GM23338 (cell line): ENCODE data around the gene CALCOCO1.

ENCODE experiments used
- CREB1 ChIP-seq: fragments of 250-450 bp; sonication (Bioruptor Pico); IDR thresholded peaks from 2 replicates; pipeline ENCODE4 v1.5.0; 2020; ENCODE audit warnings: low read depth, mild to moderate bottlenecking, moderate library complexity
- CTCF ChIP-seq, 2 experiments: fragments of 200-600 bp in 1 of 2; sonication (generic) in 1 of 2; conservative IDR thresholded peaks; 2 replicates each; pipeline versions ENCODE4 v1.5.1 to v1.6.1; 2016 to 2017; ENCODE audit warnings: antibody characterized with exemption in 2 of 2, low read depth in 2 of 2, mild to moderate bottlenecking in 2 of 2, moderate library complexity in 1 of 2
- EZH2 ChIP-seq: fragments of 200-600 bp; sonication (generic); IDR thresholded peaks from one replicate; pipeline ENCODE4 v1.8.0; 2017; ENCODE audit warnings: antibody characterized with exemption, mild to moderate bottlenecking, low read depth; ENCODE audit not compliant: unreplicated experiment
- EZH2phosphoT487 ChIP-seq: fragments of 200-600 bp; sonication (generic); IDR thresholded peaks from one replicate; pipeline ENCODE4 v1.8.1; 2018; ENCODE audit warnings: antibody characterized with exemption; ENCODE audit not compliant: unreplicated experiment
- JUNB ChIP-seq: IDR thresholded peaks from one replicate; pipeline ENCODE4 v1.6.1; 2016; ENCODE audit warnings: antibody characterized with exemption; ENCODE audit not compliant: unreplicated experiment
- NANOG ChIP-seq: IDR thresholded peaks from 2 replicates; pipeline ENCODE4 v1.6.1; 2016; ENCODE audit warnings: antibody characterized with exemption, borderline replicate concordance
- POLR2AphosphoS5 ChIP-seq: IDR thresholded peaks from 2 replicates; pipeline ENCODE4 v1.6.1; 2016; ENCODE audit warnings: antibody characterized with exemption, low read depth
- REST ChIP-seq: IDR thresholded peaks from one replicate; pipeline ENCODE4 v1.6.1; 2018; ENCODE audit warnings: antibody characterized with exemption; ENCODE audit not compliant: unreplicated experiment
- STAT1 ChIP-seq: IDR thresholded peaks from one replicate; pipeline ENCODE4 v1.6.1; 2016; ENCODE audit warnings: antibody characterized with exemption; ENCODE audit not compliant: unreplicated experiment
- ZNF114 ChIP-seq: fragments of 250-450 bp; sonication (Bioruptor Pico); IDR thresholded peaks from 2 replicates; pipeline ENCODE4 v1.5.0; 2020; ENCODE audit warnings: mild to moderate bottlenecking, moderate library complexity
- ZNF331 ChIP-seq: fragments of 250-450 bp; sonication (Bioruptor Pico); IDR thresholded peaks from 2 replicates; pipeline ENCODE4 v1.5.0; 2020; ENCODE audit warnings: low read depth, mild to moderate bottlenecking, moderate library complexity
- TF ChIP-seq, protein P1 (sequence below): IDR thresholded peaks from 2 replicates; pipeline ENCODE4 v1.6.1; 2016; ENCODE audit warnings: antibody characterized with exemption
- TF ChIP-seq, protein P2 (sequence below): fragments of 250-450 bp; sonication (Bioruptor Pico); IDR thresholded peaks from 2 replicates; pipeline ENCODE4 v1.5.0; 2020; ENCODE audit warnings: mild to moderate bottlenecking, moderate library complexity

DNA sequence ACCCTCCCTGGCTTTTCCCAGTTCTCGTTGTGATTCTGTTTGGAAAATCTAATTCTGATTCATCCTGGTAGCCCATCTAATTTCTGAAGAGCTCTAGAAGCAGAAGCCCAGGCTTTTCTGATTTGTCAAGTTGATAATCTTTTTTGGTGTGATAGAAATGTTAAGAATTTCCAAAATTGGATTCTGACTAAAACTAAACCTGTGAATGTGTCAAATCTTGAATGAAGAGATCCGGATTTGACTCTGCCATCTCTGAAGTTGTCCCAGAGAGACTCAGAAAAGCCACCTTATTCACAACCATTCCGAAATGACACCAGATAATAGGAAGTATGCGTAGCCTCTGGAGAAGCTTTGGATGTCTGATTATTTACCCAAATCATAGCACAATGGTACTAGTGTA is 37.4 kb upstream of the CALCOCO1 start:
- TF ChIP-seq EZH2phosphoT487 (no peak), EZH2 (no peak), CTCF (conservative IDR thresholded peaks at IDR 0.05; ENCODE audit: low read depth in 2 of 2) (no peak), POLR2AphosphoS5 (no peak), JUNB (no peak), REST (no peak), ZNF114 (no peak), CREB1 (CRISPR knock-in tag) (no peak), ZNF331 (no peak), NANOG (no peak), STAT1 (no peak)
- TF ChIP-seq, protein P1, sequence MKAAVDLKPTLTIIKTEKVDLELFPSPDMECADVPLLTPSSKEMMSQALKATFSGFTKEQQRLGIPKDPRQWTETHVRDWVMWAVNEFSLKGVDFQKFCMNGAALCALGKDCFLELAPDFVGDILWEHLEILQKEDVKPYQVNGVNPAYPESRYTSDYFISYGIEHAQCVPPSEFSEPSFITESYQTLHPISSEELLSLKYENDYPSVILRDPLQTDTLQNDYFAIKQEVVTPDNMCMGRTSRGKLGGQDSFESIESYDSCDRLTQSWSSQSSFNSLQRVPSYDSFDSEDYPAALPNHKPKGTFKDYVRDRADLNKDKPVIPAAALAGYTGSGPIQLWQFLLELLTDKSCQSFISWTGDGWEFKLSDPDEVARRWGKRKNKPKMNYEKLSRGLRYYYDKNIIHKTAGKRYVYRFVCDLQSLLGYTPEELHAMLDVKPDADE = no peak
- TF ChIP-seq, protein P2, sequence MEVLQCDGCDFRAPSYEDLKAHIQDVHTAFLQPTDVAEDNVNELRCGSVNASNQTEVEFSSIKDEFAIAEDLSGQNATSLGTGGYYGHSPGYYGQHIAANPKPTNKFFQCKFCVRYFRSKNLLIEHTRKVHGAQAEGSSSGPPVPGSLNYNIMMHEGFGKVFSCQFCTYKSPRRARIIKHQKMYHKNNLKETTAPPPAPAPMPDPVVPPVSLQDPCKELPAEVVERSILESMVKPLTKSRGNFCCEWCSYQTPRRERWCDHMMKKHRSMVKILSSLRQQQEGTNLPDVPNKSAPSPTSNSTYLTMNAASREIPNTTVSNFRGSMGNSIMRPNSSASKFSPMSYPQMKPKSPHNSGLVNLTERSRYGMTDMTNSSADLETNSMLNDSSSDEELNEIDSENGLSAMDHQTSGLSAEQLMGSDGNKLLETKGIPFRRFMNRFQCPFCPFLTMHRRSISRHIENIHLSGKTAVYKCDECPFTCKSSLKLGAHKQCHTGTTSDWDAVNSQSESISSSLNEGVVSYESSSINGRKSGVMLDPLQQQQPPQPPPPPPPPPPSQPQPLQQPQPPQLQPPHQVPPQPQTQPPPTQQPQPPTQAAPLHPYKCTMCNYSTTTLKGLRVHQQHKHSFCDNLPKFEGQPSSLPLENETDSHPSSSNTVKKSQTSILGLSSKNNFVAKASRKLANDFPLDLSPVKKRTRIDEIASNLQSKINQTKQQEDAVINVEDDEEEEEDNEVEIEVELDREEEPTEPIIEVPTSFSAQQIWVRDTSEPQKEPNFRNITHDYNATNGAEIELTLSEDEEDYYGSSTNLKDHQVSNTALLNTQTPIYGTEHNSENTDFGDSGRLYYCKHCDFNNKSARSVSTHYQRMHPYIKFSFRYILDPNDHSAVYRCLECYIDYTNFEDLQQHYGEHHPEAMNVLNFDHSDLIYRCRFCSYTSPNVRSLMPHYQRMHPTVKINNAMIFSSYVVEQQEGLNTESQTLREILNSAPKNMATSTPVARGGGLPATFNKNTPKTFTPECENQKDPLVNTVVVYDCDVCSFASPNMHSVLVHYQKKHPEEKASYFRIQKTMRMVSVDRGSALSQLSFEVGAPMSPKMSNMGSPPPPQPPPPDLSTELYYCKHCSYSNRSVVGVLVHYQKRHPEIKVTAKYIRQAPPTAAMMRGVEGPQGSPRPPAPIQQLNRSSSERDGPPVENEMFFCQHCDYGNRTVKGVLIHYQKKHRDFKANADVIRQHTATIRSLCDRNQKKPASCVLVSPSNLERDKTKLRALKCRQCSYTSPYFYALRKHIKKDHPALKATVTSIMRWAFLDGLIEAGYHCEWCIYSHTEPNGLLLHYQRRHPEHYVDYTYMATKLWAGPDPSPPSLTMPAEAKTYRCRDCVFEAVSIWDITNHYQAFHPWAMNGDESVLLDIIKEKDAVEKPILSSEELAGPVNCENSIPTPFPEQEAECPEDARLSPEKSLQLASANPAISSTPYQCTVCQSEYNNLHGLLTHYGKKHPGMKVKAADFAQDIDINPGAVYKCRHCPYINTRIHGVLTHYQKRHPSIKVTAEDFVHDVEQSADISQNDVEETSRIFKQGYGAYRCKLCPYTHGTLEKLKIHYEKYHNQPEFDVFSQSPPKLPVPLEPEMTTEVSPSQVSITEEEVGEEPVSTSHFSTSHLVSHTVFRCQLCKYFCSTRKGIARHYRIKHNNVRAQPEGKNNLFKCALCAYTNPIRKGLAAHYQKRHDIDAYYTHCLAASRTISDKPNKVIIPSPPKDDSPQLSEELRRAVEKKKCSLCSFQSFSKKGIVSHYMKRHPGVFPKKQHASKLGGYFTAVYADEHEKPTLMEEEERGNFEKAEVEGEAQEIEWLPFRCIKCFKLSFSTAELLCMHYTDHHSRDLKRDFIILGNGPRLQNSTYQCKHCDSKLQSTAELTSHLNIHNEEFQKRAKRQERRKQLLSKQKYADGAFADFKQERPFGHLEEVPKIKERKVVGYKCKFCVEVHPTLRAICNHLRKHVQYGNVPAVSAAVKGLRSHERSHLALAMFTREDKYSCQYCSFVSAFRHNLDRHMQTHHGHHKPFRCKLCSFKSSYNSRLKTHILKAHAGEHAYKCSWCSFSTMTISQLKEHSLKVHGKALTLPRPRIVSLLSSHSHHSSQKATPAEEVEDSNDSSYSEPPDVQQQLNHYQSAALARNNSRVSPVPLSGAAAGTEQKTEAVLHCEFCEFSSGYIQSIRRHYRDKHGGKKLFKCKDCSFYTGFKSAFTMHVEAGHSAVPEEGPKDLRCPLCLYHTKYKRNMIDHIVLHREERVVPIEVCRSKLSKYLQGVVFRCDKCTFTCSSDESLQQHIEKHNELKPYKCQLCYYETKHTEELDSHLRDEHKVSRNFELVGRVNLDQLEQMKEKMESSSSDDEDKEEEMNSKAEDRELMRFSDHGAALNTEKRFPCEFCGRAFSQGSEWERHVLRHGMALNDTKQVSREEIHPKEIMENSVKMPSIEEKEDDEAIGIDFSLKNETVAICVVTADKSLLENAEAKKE (CRISPR knock-in tag) = no peak
